H9 (cell line): ENCODE data around the gene IQSEC2. TPM values are rescaled to one million over a fixed set of nuclear protein-coding genes. Genes with fewer than 3 reads are reported as not detected.
A peak's percentile ranks its signal among the peaks of the same experiment; 100 is the strongest.

Experiments
- DNase-seq: peaks from one replicate; pipeline ENCODE4 v3.0.0-alpha.2; 2017
- H2AFZ ChIP-seq: one replicate; pipeline ENCODE4 v1.6.1; 2013; ENCODE audit warnings: mild to moderate bottlenecking, low read length, control low read depth, moderate library complexity
- H2AK5ac ChIP-seq: 2 replicates; pipeline ENCODE4 v1.6.1; 2013; ENCODE audit warnings: low read length, control low read depth, mixed read lengths; ENCODE audit not compliant: insufficient read length
- H2BK120ac ChIP-seq: one replicate; pipeline ENCODE4 v1.6.1; 2013; ENCODE audit warnings: low read depth, mild to moderate bottlenecking, low read length, control low read depth, inconsistent platforms; ENCODE audit not compliant: poor library complexity, severe bottlenecking
- H2BK12ac ChIP-seq: 2 replicates; pipeline ENCODE4 v1.6.1; 2013; ENCODE audit warnings: low read length, control low read depth, mixed read lengths, low read depth; ENCODE audit not compliant: insufficient read length
- H2BK15ac ChIP-seq: 2 replicates; pipeline ENCODE4 v1.6.1; 2013; ENCODE audit warnings: low read depth, low read length, control low read depth
- H2BK20ac ChIP-seq: one replicate; pipeline ENCODE4 v1.6.1; 2013; ENCODE audit warnings: low read depth, mild to moderate bottlenecking, low read length, control low read depth, inconsistent platforms; ENCODE audit not compliant: poor library complexity, severe bottlenecking
- H2BK5ac ChIP-seq: 2 replicates; pipeline ENCODE4 v1.6.1; 2013; ENCODE audit warnings: low read length, control low read depth, mixed read lengths; ENCODE audit not compliant: insufficient read length
- H3K14ac ChIP-seq: 2 replicates; pipeline ENCODE4 v1.6.1; 2013; ENCODE audit warnings: low read length, control low read depth; ENCODE audit not compliant: insufficient read depth
- H3K18ac ChIP-seq: 2 replicates; pipeline ENCODE4 v1.6.1; 2013; ENCODE audit warnings: low read depth, mild to moderate bottlenecking, mixed read lengths, low read length, control low read depth; ENCODE audit not compliant: insufficient read length
- H3K23ac ChIP-seq: 2 replicates; pipeline ENCODE4 v1.6.1; 2013; ENCODE audit warnings: low read length, control low read depth, mixed read lengths, low read depth; ENCODE audit not compliant: insufficient read length
- H3K23me2 ChIP-seq: 2 replicates; pipeline ENCODE4 v1.6.1; 2013; ENCODE audit warnings: low read depth, mild to moderate bottlenecking, mixed read lengths, low read length, control low read depth; ENCODE audit not compliant: insufficient read length, poor library complexity, severe bottlenecking
- H3K27ac ChIP-seq: 2 replicates; pipeline ENCODE4 v1.5.1; 2013; ENCODE audit warnings: low read length, control low read depth, mixed read lengths, low read depth; ENCODE audit not compliant: insufficient read length
- H3K27me3 ChIP-seq: 2 replicates; pipeline ENCODE4 v1.6.1; 2013; ENCODE audit warnings: low read length, control low read depth, inconsistent platforms; ENCODE audit not compliant: insufficient read depth
- H3K4ac ChIP-seq: 2 replicates; pipeline ENCODE4 v1.6.1; 2013; ENCODE audit warnings: low read depth, mild to moderate bottlenecking, control low read depth, inconsistent platforms, low read length, moderate library complexity
- H3K4me1 ChIP-seq: 2 replicates; pipeline ENCODE4 v1.6.1; 2013; ENCODE audit warnings: low read length, control low read depth, inconsistent platforms; ENCODE audit not compliant: insufficient read depth
- H3K4me2 ChIP-seq: 2 replicates; pipeline ENCODE4 v1.6.1; 2013; ENCODE audit warnings: low read length, control low read depth, mixed read lengths; ENCODE audit not compliant: insufficient read length, insufficient read depth
- H3K56ac ChIP-seq: 2 replicates; pipeline ENCODE4 v1.6.1; 2013; ENCODE audit warnings: low read depth, mild to moderate bottlenecking, mixed read lengths, low read length, control low read depth; ENCODE audit not compliant: insufficient read length
- H3K79me1 ChIP-seq: 2 replicates; pipeline ENCODE4 v1.6.1; 2013; ENCODE audit warnings: low read depth, mild to moderate bottlenecking, moderate library complexity, low read length, control low read depth, inconsistent platforms; ENCODE audit not compliant: insufficient read depth, poor library complexity, severe bottlenecking
- H3K79me2 ChIP-seq: 2 replicates; pipeline ENCODE4 v1.6.1; 2013; ENCODE audit warnings: low read length, control low read depth, inconsistent platforms; ENCODE audit not compliant: insufficient read depth
- H3K9ac ChIP-seq: 2 replicates; pipeline ENCODE4 v1.6.1; 2013; ENCODE audit warnings: low read length, control low read depth, mixed read lengths; ENCODE audit not compliant: insufficient read length; ENCODE audit errors: extremely low read depth
- H3K9me3 ChIP-seq: one replicate; pipeline ENCODE4 v1.6.1; 2013; ENCODE audit warnings: low read depth, low read length, inconsistent platforms; ENCODE audit not compliant: control insufficient read depth
- H3T11ph ChIP-seq: one replicate; pipeline ENCODE4 v1.6.1; 2013; ENCODE audit warnings: mild to moderate bottlenecking, low read length, control low read depth, inconsistent platforms
- H4K20me1 ChIP-seq: one replicate; pipeline ENCODE4 v1.6.1; 2013; ENCODE audit not compliant: control insufficient read depth, insufficient read length, insufficient read depth
- H4K5ac ChIP-seq: 2 replicates; pipeline ENCODE4 v1.6.1; 2013; ENCODE audit warnings: low read depth, mild to moderate bottlenecking, mixed read lengths, low read length, control low read depth; ENCODE audit not compliant: insufficient read length
- H4K8ac ChIP-seq: replicated peaks from 2 replicates; pipeline ENCODE4 v1.6.1; 2013; ENCODE audit warnings: low read length, control low read depth, mixed read lengths, low read depth; ENCODE audit not compliant: insufficient read length
- H4K91ac ChIP-seq: 2 replicates; pipeline ENCODE4 v1.6.1; 2013; ENCODE audit warnings: low read depth, mild to moderate bottlenecking, moderate library complexity, mixed read lengths, low read length, control low read depth; ENCODE audit not compliant: insufficient read length
- H3K27ac Mint-ChIP-seq, 3 experiments: 2 replicates in 2 of 3; 3 replicates in 1 of 3; pipeline ENCODE4 v1.8.0; 2020 to 2021; ENCODE audit warnings: mixed read lengths in 3 of 3, mild to moderate bottlenecking in 1 of 3, moderate library complexity in 1 of 3
- H3K27me3 Mint-ChIP-seq: 2 replicates; pipeline ENCODE4 v1.8.0; 2021; ENCODE audit warnings: low read depth, mild to moderate bottlenecking, moderate library complexity, mixed read lengths
- H3K36me3 Mint-ChIP-seq, 3 experiments: 2 replicates in 2 of 3; 3 replicates in 1 of 3; pipeline ENCODE4 v1.8.0; 2020 to 2021; ENCODE audit warnings: low read depth in 3 of 3, mixed read lengths in 3 of 3; ENCODE audit not compliant: insufficient read depth in 1 of 3
- H3K4me1 Mint-ChIP-seq, 2 experiments: 2 replicates each; pipeline ENCODE4 v1.8.0; 2020; ENCODE audit warnings: mixed read lengths in 2 of 2
- H3K4me3 Mint-ChIP-seq, 2 experiments: 2 replicates in 1 of 2; 3 replicates in 1 of 2; pipeline ENCODE4 v1.8.0; 2020 to 2021; ENCODE audit warnings: mild to moderate bottlenecking in 2 of 2, mixed read lengths in 2 of 2, moderate library complexity in 1 of 2
- H3K9me3 Mint-ChIP-seq, 2 experiments: 2 replicates in 1 of 2; 3 replicates in 1 of 2; pipeline ENCODE4 v1.8.0; 2020; ENCODE audit warnings: mild to moderate bottlenecking in 2 of 2, mixed read lengths in 2 of 2, moderate library complexity in 1 of 2
- CTCF ChIP-seq: fragments of 200-600 bp; sonication (generic); conservative IDR thresholded peaks from 3 replicates; pipeline ENCODE4 v1.8.0; 2021; ENCODE audit warnings: antibody characterized with exemption, mild to moderate bottlenecking
- WGBS: extraction: QIAGEN DNeasy Blood & Tissue Kit; methylation state at CpG from one replicate; pipeline ENCODE4 v1.1.7; 2013; ENCODE audit warnings: missing lambda C conversion rate, low lambda C conversion rate, mixed read lengths; ENCODE audit not compliant: insufficient read length; ENCODE audit errors: extremely low coverage; 5-methylcytosine and 5-hydroxymethylcytosine counted together
- total RNA-seq: library from RNA; stranded (reverse); gene quantifications from 2 replicates; pipeline ENCODE4 v1.2.1, GENCODE V29; 2021

The IQSEC2 gene
- total RNA-seq, 1 experiment from 2014 or later = 7.0 TPM

- H3K9ac ChIP-seq = no peak overlapping the region
- peaks cover 63 to 72% of the 10 kb centered on the region in 2 experiments for H3K9me3 Mint-ChIP-seq
Measured at GRCh38 chrX:53244610-53245009, 36.8 kb downstream of the IQSEC2 start.

More at GRCh38 chrX:53244610-53245009, 36.8 kb downstream of the IQSEC2 start:
- Mint-ChIP-seq H3K4me1 (no peaks in the 10 kb centered on the region), H3K4me3 (no peak overlapping the region), H3K36me3 (peaks cover 9 to 33% (median 20%) of the 10 kb centered on the region in 3 experiments; a peak in 6 of 7 replicates), H3K27ac (no peak overlapping the region), H3K27me3 (no peaks in the 10 kb centered on the region; the same call in 1 of the 2 replicates)
- Histone ChIP-seq H3K27me3 (no peaks in the 10 kb centered on the region), H3K56ac (no peak overlapping the region), H2AK5ac (no peak overlapping the region), H4K91ac (no peak overlapping the region), H2BK15ac (no peak overlapping the region), H3K23ac (no peak overlapping the region), H3K4me1 (no peaks in the 10 kb centered on the region), H3K14ac (no peak overlapping the region), H3K18ac (no peak overlapping the region), H2BK120ac (no peak overlapping the region), H3K23me2 (no peaks in the 10 kb centered on the region), H4K20me1 (no peaks in the 10 kb centered on the region), H3K79me1 (no peaks in the 10 kb centered on the region), H2BK12ac (no peak overlapping the region), H3K79me2 (no peaks in the 10 kb centered on the region), H3K9me3 (peaks cover 36% of the 10 kb centered on the region), H2BK20ac (no peak overlapping the region), H2BK5ac (no peak overlapping the region), H4K5ac (no peak overlapping the region), H3T11ph (no peak overlapping the region), H4K8ac (no peak overlapping the region), H3K27ac (no peak overlapping the region), H2AFZ (no peak overlapping the region), H3K4me2 (no peak overlapping the region), H3K4ac (no peak overlapping the region)
- no peak for DNase-seq
- TF ChIP-seq CTCF = peak; percentile 50
- WGBS = no CpG with 5 or more reads among the region's 1 CpG
